ENCODE results near the gene CDC42BPB.

- TF ChIP-seq EZH2 (IDR thresholded peaks at IDR 0.05; ENCODE audit: insufficient read depth, poor library complexity, severe bottlenecking) = no peak
- no peak for TF ChIP-seq EZH2phosphoT487 (IDR thresholded peaks at IDR 0.05; ENCODE audit: insufficient read depth, low read depth)
Observed at GRCh38 chr14:102969060-102969791, 88.1 kb downstream of the CDC42BPB start.

All from GM23248 (cell line).